D721Med (cell line): ENCODE measurements around the gene ARHGEF17.

Source experiments
- DNase-seq: peaks from one replicate; pipeline ENCODE4 v3.0.0; 2011; ENCODE audit warnings: low spot score; ENCODE audit not compliant: insufficient read length
- FAIRE-seq: peaks from 2 replicates; lab custom pipeline; 2011; peaks lifted over from hg19 to GRCh38; lab: Jason Lieb, UNC
- TF ChIP-seq, protein P1 (sequence below): IDR thresholded peaks from 2 replicates; pipeline ENCODE4 v1.5.1; 2012; ENCODE audit warnings: mild to moderate bottlenecking, control low read depth; ENCODE audit not compliant: insufficient read depth; ENCODE audit errors: missing control alignments

Gene ARHGEF17

GRCh38 chr11:73350908-73351636 is 43.0 kb downstream of the ARHGEF17 start:
- TF ChIP-seq, protein P1, sequence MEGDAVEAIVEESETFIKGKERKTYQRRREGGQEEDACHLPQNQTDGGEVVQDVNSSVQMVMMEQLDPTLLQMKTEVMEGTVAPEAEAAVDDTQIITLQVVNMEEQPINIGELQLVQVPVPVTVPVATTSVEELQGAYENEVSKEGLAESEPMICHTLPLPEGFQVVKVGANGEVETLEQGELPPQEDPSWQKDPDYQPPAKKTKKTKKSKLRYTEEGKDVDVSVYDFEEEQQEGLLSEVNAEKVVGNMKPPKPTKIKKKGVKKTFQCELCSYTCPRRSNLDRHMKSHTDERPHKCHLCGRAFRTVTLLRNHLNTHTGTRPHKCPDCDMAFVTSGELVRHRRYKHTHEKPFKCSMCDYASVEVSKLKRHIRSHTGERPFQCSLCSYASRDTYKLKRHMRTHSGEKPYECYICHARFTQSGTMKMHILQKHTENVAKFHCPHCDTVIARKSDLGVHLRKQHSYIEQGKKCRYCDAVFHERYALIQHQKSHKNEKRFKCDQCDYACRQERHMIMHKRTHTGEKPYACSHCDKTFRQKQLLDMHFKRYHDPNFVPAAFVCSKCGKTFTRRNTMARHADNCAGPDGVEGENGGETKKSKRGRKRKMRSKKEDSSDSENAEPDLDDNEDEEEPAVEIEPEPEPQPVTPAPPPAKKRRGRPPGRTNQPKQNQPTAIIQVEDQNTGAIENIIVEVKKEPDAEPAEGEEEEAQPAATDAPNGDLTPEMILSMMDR, result peak; percentile 98
- no peak for FAIRE-seq
- peak; percentile 87 for DNase-seq

- TF ChIP-seq, protein P1, result no peak
- FAIRE-seq (no peak), DNase-seq (no peak)
Measured at GRCh38 chr11:73353422-73353821, 45.3 kb downstream of the ARHGEF17 start.

GRCh38 chr11:73355109-73355508 is 47.0 kb downstream of the ARHGEF17 start:
- no peak for FAIRE-seq
- DNase-seq, result no peak
- TF ChIP-seq, protein P1, result no peak

- TF ChIP-seq, protein P1, result no peak
- no peak for FAIRE-seq
- no peak for DNase-seq
Measured at GRCh38 chr11:73356979-73357860, 49.1 kb downstream of the ARHGEF17 start.

- no peak for DNase-seq
- TF ChIP-seq, protein P1, result no peak
- no peak for FAIRE-seq
Measured at GRCh38 chr11:73358071-73358470, 50.0 kb downstream of the ARHGEF17 start.

DNA sequence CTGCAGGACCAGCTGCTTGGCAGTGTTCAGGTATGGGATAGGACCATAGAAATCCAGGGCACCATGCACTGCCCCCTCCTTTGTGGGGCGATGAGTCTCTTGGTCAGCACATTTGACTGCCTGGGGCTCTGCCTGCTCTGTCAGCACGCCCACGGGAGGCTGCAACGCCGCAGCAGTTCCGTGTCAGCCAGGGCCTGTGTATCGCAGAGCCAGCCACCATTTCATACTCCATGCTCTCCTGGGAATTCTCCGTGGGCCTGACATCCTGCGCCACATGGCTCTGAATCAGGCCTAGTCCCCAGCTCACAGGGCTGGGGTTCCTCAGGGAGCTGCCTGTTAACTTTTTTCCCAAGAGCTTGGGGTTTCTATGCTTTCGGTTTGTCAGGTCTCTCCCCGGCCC is 51.3 kb downstream of the ARHGEF17 start:
- DNase-seq, result no peak
- no peak for FAIRE-seq
- TF ChIP-seq, protein P1, result no peak
